H4 (cell line): ENCODE results near the gene HNRNPCL1. TPM values are rescaled to one million over a fixed set of nuclear protein-coding genes. Genes with fewer than 3 reads are reported as not detected.
A peak's percentile ranks its signal among the peaks of the same experiment; 100 is the strongest.
"Not testable (repeated sequence)": the region's sequence is repeated elsewhere in the genome, so short reads cannot be mapped to it uniquely, and the experiment has no call there.

Source experiments
- DNase-seq: peaks from one replicate; pipeline ENCODE4 v3.0.0-alpha.2; 2015; ENCODE audit warnings: low spot score
- total RNA-seq: library from RNA; depleted of rRNA; stranded (reverse); fragments of >200 nt; shearing (Covaris generic); gene quantifications from 2 replicates; pipeline ENCODE4 v1.2.3, GENCODE V29; 2014; rRNA removed

Gene HNRNPCL1
- total RNA-seq, result not detected in 2 replicates

DNA sequence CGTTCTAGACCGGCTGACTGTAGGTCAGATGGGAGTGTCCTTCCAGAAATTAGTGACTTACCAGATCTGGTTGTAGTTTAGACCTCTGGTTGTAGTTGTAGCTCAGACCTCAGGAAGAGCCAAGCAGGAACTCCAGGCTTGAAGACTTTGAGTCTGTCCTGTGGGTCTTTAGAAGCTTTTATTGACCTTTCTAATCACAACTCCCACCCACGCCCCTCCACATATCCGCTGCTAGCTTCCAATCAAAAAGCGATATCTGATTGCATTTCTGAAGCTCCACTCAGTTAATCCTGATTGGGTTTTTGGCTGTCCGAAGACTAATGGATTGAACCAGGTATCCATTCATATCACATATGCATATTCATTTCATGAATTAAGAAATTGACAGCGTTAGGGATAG, at the start of gene HNRNPCL1:
TSS of gene HNRNPCL1 (minus strand) at position 101 of the 400 bp plus-strand sequence. CDS start 431 bp downstream, outside the sequence.
- not testable (repeated sequence) for DNase-seq

DNA sequence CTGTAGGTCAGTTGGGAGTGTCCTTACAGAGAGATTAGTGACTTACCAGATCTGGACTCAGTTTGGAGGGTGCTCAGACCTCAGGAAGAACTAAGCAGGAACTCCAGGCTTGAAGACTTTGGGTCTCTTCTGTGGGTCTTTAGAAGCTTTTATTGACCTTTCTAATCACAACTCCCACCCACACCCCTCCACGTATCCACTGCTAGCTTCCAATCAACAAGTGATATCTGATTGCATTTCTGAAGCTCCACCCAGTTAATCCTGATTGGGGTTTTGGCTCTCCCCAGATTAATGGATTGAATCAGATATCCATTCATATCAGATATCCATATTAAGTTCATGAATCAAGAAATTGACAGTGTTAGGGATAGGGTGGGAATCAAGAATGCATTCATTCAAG, 49.6 kb upstream of the HNRNPCL1 start, which contains the start of gene PRAMEF10:
TSS of gene PRAMEF10 (minus strand) at position 101 of the 400 bp plus-strand sequence. CDS start 2,423 bp downstream, outside the sequence.
- DNase-seq, result not testable (repeated sequence)

DNA sequence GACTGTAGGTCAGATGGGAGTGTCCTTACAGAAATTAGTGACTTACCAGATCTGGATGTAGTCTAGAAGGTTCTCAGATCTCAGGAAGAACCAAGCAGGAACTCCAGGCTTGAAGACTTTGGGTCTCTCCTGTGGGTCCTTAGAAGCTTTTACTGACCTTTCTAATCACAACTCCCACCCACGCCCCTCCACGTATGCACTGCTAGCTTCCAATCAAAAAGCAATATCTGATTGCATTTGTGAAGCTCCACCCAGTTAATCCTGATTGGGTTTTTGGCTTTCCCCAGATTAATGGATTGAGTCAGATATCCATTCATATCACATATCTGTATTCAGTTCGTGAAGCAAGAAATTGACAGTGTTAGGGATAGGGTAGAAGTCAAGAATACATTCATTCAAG, 37.6 kb upstream of the HNRNPCL1 start, which contains the start of gene PRAMEF4:
TSS of gene PRAMEF4 (minus strand) at position 101 of the 400 bp plus-strand sequence. CDS start 2,807 bp downstream, outside the sequence.
- not testable (repeated sequence) for DNase-seq

DNA sequence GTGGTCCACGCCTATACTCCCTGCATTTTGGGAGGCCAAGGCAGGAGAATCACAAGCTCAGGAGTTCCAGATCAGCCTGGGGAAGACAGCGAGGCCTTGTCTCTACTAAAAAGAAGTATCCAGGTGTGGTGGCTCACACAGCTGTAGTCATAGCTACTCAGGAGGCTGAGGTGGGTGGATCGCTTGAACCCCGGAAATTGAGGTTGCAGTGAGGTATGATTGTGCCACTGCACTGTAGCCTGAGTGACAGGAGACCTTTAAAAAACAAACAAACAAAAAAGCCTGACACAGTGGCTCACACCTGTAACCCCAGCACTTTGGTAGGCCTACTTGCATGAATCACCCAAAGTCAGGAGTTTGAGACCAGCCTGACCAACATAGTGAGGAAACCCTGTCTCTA, 29.9 kb upstream of the HNRNPCL1 start:
- DNase-seq, result not testable (repeated sequence)

DNA sequence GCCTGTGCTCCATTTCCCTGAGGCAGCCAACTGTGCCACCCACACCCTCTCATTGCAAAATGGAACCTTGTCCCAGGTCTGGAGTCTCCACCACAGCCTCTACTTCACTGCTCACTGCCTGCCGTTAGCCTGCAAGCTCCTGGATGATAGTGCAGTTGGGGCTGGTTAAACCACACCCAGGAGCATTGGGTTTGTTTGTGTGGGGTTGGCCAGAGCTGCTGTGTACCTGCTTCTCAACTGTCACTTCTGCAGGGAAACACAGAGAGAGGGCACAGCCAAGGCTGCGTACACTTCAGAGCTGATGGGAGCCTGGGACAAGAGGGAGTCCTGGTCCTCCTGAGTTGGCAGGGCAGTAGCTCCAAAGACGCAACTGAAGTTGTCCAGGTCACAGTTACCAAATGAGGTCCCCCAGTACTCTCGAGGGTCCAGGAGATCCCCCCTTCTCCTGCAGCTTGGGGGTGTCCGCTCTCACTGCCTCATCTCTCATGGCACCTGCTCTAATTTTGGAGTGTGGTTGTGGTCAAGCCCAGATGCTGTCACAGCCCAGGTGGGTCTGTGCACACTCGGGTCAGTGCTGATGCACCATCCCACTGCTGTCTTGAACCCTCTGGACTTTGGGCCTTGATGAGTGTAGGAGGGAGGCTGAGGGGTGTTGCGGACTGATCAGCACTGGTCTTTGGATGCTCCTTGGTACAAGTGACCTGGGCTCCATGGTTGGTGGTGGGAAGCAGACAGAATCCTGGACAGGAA, 14.8 kb upstream of the HNRNPCL1 start:
- DNase-seq, result not testable (repeated sequence)

DNA sequence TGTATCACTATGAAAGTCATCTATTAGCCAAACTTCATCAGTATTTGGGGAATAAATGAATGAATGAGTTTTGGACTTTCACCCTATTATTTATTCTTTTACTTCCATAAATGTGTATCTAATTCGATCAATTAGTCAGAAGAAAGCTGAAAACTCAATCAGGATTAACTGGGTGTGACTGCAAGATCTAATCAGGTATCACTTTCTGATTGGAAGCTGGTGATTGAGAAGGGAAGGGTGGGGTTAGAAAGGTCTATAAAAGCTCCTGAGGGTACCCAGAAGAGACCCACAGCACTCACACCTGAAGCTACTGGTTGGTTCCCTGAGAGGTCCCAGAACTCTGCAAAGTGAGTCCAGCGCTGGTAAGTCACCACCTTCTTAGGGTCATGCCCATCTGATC, 8.3 kb upstream of the HNRNPCL1 start, which contains the start of gene PRAMEF2:
TSS of gene PRAMEF2 (plus strand) at position 301 of the 400 bp plus-strand sequence. CDS start 1,924 bp downstream, outside the sequence.
- DNase-seq, result not testable (repeated sequence)

DNA sequence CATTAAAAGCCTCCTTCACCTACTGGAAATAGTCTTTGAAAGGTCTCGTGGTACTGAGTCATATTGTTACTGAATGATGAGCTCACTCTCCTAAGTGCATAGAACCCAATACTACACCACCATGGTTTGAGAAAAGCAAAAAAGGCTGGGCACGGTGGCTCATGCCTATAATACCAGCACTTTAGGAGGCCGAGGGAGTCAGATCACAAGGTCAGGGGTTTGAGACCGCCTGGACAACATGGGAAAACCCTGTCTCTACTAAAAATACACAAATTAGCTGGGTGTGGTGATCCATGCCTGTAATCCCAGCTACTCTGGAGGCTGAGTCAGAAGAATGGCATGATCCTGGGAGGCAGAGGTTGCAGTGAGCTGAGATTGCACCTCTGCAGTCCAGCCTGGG, 3.3 kb upstream of the HNRNPCL1 start:
- peak; percentile 57 for DNase-seq

DNA sequence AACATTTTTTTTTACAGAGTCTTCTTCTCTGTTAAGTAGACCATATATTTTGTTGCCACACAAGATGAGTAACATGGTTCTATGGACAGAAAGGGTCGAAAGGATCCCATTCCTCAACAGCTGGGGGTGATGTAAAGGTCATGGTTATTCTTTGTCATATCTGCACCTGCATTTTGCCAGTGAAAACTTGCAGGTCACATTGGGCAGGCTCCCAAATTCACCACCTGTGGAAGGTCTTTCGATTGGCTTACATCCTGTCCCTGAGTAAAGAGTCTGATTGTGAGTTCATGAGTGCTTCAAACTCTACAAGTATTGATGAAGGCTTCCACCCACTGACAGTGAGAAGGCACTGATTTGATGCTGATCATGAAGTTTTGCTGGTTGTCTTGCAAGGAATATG, 15.3 kb downstream of the HNRNPCL1 start:
- DNase-seq, result not testable (repeated sequence)

DNA sequence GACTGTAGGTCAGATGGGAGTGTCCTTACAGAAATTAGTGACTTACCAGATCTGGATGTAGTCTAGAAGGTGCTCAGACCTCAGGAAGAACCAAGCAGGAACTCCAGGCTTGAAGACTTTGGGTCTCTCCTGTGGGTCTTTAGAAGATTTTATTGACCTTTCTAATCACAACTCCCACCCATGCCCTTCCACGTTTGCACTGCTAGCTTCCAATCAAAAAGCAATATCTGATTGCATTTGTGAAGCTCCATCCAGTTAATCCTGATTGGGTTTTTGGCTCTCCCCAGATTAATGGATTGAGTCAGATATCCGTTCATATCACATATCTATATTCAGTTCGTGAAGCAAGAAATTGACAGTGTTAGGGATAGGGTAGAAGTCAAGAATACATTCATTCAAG, 17.2 kb downstream of the HNRNPCL1 start, which contains the start of gene PRAMEF11:
TSS of gene PRAMEF11 (minus strand) at position 101 of the 400 bp plus-strand sequence. CDS start 2,621 bp downstream, outside the sequence.
- DNase-seq, result not testable (repeated sequence)

DNA sequence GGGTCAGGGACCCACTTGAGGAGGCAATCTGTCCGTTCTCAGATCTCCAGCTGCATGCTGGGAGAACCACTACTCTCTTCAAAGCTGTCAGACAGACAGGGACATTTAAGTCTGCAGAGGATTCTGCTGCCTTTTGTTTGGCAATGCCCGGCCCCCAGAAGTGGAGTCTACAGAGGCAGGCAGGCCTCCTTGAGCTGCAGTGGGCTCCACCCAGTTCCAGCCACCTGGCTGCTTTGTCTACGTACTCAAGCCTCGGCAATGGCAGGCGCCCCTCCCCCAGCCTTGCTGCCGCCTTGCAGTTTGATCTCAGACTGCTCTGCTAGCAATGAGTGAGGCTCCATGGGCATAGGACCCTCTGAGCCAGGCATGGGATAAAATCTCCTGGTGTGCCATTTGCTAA, 29.5 kb downstream of the HNRNPCL1 start:
- not testable (repeated sequence) for DNase-seq

DNA sequence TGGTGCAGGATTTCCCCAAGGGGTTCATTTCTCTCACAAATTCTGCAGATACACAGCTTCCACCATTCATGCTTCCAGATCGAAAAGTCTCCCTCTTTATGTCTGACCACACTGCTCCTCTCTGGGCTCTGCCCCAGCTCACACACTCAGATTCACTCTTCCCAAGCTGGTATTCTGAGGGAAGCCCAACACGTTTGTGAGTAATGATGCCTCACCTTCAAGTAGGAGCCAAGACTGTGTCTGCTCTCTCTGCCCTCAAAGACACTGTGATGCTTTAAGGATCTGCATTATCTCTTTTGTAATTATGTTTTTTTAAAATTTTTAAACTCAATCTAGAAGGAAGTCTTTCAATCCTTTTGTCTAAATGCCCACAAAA, 37.1 kb downstream of the HNRNPCL1 start:
- DNase-seq, result no peak

DNA sequence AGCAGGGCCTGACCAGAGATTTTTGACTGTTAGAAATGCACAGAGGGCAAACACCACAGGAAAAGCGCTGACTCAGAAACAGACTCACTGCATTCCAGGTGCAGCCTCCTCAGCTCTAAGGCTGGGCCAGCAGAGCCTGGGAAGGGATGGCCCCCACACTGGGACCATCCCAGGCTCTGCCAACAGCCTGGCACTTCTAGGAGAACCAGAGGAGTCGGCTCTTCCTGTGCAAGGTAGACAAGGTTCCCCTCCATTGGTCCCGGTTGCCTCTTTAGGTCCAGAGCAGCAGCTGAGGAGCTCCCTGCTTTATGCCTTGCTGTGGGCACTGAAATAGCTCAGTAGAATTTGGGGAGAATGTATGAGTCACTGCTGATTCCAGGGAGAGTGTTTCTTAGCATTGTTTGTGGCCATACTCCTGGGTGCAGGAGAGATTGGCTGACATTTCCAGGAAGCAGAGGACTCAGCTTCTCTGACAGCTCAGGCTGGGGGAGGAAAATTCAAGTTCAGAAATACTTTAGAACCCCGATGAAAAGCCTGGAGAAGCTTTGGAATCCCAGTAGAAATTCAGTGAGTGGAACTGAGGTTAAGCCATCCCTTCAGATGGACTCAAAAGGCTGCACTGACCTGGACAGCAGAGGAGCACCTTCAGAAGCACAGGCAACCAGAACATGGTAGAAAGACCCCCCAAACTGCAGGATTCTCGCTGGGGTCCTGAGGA, 37.7 kb downstream of the HNRNPCL1 start:
- peak; percentile 27 for DNase-seq

DNA sequence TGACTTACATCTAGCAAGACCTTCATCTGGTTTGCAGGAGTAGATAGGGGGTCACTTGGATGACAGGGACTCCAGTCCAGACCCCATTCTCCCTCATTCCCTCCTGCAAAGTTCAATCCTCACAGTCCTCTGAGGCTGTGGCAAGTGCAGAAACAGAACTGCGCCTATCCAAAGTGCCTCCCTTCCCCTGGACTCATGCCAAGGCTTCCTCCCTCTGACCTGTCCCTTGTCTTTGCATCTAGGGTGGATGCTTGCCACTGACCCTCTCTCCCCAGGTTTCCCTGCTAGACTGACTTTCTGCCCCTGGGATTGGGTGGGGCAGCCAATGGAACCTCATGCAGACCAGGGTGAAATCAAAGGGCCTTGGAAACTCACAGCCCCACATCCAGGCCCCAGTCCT, 38.6 kb downstream of the HNRNPCL1 start:
- no peak for DNase-seq

DNA sequence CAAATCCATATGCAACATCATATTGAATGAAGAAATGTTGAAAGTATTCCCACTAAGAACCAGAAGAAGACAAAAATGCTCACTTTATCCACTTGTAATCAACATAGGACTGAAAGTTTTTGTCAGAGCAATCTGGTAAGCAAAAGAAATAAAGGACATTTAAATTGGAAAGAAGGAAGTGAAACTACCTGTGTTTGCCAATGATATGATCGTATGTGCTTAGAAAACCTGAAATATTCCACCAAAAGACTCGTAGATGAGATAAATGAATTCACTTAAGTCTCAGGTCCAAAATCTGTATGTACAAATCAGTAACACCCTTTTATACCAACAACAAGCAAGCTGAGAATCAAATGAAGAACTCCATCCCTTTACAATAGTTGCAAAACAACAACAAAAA, 48.8 kb downstream of the HNRNPCL1 start:
- DNase-seq, result no peak

DNA sequence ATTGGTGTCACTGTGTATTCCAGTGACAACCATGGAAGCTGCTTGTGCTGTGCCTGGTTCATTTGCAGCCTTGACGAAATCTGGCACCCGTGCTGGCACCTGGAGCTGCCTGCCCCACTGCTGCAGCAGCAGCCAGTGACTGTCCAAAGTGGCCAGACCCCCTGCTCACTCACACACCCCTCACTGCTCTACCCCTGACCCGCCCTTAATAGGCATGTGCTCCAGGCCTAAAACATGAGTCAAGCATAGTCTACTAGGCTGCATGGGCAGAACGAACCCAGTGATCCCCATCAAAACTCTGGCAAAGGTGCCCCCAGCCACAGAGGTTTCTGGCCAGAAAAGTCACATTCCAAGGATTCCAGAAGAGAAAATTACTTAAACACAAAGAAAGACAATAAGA, 49.6 kb downstream of the HNRNPCL1 start:
- peak; percentile 3 for DNase-seq

Other genes with a start within 250 kb of the HNRNPCL1 start
- 38.1 and 43.1 TPM in 2 replicates for gene DHRS3, start 230.5 kb downstream of the HNRNPCL1 start, total RNA-seq
- not detected in 2 replicates for gene AADACL4, start 204.6 kb downstream of the HNRNPCL1 start, total RNA-seq
- not detected in 2 replicates for gene AADACL3, start 132.6 kb downstream of the HNRNPCL1 start, total RNA-seq
- not detected in 2 replicates for gene CFAP107, start 102.5 kb downstream of the HNRNPCL1 start, total RNA-seq
- not detected in 2 replicates for gene PRAMEF12, start 75.0 kb downstream of the HNRNPCL1 start, total RNA-seq
- gene PRAMEF1, start 57.3 kb downstream of the HNRNPCL1 start, total RNA-seq, result not detected in 2 replicates
- gene PRAMEF11, start 17.3 kb downstream of the HNRNPCL1 start, total RNA-seq, result not detected in 2 replicates
- gene PRAMEF2, start 8.4 kb upstream of the HNRNPCL1 start, total RNA-seq, result not detected in 2 replicates
- not detected in 2 replicates for gene PRAMEF4, start 37.5 kb upstream of the HNRNPCL1 start, total RNA-seq
- not detected in 2 replicates for gene PRAMEF10, start 49.5 kb upstream of the HNRNPCL1 start, total RNA-seq
- gene PRAMEF7, start 67.9 kb upstream of the HNRNPCL1 start, total RNA-seq, result not detected in 2 replicates
- not detected in 2 replicates for gene PRAMEF6, start 98.9 kb upstream of the HNRNPCL1 start, total RNA-seq
- gene PRAMEF27, start 207.9 kb upstream of the HNRNPCL1 start, total RNA-seq, result not detected in 2 replicates
- not detected in 2 replicates for gene HNRNPCL3, start 212.0 kb upstream of the HNRNPCL1 start, total RNA-seq
- gene PRAMEF25, start 222.1 kb upstream of the HNRNPCL1 start, total RNA-seq, result not detected in 2 replicates